Dermis microvascular lymphatic vessel endothelial cell (primary cell): ENCODE data around the gene FAM3A. TPM values are rescaled to one million over a fixed set of nuclear protein-coding genes. Genes with fewer than 3 reads are reported as not detected.
A peak's percentile ranks its signal among the peaks of the same experiment; 100 is the strongest.

Experiments
- DNase-seq, 2 donors: peaks; one replicate each; pipeline versions ENCODE4 v3.0.0 to v3.0.0-alpha.2; 2010; ENCODE audit warnings: low read depth in 2 of 2
- total RNA-seq: library from RNA; depleted of rRNA; stranded (reverse); fragments of >200 nt; gene quantifications from 2 replicates; pipeline ENCODE4 v1.2.1, GENCODE V29; 2014

The FAM3A gene
- total RNA-seq, 1 donor from 2014 or later = 13.7 TPM

GRCh38 chrX:154481911-154482601 lies 34.0 kb downstream of the FAM3A start:
- no peak for DNase-seq

- no peak for DNase-seq
These were observed 34.8 kb downstream of the FAM3A start for GRCh38 chrX:154481195-154481594.

DNA sequence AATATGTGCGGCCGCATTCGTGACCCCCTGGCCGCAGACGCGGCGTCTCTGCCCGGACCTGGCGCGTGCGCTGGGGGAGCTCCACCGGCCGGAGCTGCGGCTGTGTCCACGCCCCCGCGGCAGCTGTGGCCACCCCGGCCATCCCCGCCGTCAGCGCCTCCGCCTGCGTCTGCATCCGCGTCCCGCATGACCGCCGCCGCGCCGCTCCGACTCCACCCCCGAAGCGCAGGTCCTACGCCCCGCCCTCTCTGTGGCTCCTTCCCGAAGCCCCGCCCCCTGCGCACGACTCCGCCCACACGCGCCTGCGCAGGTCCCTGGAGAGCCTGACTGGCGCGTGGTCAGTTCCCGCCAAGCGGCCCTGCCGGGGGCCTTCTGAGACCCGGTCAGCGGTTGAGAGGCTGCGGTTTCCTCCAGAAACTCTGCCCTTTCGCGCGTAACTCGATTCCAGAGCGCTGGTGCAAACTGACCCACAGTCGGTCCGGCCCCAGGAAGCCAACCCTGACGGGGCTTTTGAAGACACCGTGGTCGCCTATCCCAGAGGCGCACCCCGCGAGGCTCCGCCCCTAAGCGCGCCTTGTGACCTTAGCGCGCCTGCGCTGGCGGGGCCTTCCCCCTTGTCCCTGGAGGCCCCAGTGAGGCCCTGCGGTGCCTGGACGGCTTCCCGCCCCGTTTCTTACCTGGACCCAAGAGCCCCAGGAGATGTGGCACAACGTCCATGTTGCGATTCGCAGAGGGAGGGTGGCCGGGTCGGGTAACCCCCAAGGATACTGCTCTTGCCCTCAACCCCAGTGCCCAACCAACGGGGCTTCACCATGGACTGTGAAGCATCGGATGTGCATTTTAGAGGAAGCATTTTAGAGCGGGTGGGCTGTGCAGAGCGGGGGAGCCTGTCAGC lies 37.1 kb downstream of the FAM3A start, which contains the start of gene LAGE3:
Gene LAGE3, minus strand, starts transcription at position 554 of the 895 bp plus-strand sequence. Its CDS starts 366 bp downstream, at position 188.
- DNase-seq = peak; percentile 76 to 90

DNA sequence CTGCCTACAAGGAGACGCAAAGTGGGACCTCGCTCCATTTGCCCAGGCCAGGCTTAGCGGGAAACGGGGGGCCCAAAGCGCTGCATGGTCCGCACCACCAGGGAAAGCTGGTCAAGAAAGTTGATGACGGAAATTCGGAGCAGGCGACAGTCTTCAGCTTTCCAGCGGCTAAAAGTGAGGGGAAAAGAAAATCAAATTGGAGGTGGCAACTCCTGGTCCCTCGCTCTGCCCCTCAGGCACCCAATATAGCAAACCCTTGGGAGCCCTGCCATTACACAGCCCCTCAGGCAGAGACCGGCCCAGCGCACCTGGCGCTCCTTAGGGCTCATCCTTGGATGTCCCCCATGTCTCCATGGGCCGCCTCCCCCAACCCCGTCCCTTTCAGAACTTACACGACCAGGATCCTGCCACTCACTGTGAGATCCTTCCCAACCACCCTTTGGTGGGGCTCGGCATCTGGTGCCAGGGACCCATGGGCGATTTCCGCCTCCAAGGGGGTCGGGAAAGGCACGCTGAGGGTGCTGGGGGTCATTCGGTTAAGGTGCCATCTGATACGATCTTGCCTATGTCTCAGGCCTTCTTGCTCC lies 38.0 kb downstream of the FAM3A start:
- DNase-seq = no peak

- DNase-seq = no peak
These were observed 39.2 kb downstream of the FAM3A start for GRCh38 chrX:154476821-154477220.

GRCh38 chrX:154473683-154474082 lies 42.3 kb downstream of the FAM3A start:
- no peak for DNase-seq

GRCh38 chrX:154472685-154473632 lies 43.1 kb downstream of the FAM3A start:
- DNase-seq = no peak

DNA sequence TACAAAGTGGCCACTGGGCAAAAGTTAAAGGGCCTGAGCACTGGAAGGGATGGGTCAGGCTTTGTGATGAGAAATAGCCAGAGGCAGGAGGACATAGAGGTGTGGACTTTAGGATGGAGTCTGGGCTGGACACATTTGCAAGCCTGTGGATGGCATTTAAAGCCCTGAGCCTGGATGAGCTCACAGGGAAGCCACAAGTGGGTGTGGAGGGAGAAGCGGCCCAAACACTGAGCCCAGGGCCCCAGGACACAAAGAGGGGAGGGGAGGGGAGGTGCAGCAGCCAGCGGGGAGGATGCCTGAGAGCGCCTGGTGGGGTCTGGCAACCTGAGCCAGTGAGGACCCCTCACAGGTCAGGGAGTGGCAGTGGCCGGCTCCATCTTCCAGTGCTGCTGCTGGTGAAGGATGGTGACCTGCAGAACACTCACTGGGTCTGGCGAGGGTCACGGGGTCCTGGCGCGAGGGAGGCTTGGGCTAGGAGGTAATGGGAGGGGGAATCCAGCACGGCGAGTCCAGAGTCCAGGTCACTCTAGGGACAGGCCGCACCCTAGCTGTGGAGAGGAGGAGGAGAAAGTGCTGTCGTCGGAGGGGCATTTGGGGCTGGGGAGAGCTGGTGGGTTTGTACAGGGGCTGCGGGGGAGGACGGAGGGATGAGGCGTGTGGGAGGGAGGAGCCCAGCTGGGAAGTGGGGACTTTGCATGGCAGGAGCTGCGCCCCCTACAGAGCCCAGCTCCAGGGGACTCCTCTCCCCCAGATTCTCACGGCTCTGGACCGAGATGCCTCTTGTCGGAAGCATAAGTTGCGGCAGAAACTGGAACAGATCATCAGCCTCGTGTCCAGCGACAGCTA lies 44.0 kb downstream of the FAM3A start:
- DNase-seq = no peak

DNA sequence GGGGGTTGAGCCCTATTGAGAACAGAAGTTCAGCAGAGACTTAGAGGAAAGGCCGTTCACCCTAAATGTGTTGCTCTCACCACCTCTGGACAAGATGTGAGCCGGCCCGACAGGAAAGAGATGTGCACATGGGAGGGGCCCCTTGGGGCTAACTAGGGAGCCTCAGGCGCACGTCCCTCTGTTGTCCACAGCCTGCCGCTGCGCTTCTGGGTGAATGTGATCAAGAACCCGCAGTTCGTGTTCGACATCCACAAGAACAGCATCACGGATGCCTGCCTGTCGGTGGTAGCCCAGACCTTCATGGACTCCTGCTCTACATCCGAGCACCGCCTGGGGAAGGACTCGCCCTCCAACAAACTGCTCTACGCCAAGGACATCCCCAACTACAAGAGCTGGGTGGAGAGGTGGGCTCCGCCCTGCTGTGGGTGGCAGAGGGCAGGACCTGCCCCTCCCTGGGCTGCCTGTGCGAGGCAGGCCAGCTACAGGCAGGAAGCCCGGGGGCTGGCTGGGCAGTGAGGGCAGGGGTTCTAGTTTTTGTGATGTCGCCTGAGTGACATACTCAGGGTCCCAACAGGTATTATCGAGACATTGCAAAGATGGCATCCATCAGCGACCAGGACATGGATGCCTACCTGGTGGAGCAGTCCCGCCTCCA lies 45.0 kb downstream of the FAM3A start:
- DNase-seq = no peak

DNA sequence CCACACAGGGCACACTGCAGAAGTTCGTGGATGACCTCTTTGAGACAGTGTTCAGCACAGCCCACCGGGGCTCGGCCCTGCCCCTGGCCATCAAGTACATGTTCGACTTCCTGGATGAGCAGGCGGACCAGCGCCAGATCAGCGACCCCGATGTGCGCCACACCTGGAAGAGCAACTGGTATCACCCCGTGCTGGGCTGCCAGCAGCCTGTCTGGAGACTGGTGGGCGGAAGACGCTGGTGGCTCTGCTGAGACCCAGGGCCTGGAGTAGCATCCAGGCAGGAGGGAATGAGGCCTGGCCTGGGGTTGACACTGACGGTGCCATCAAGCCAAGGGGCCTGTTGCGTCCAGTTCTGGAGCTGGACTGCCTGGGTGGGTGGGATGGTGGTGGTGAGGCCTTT lies 45.6 kb downstream of the FAM3A start:
- DNase-seq = no peak

DNA sequence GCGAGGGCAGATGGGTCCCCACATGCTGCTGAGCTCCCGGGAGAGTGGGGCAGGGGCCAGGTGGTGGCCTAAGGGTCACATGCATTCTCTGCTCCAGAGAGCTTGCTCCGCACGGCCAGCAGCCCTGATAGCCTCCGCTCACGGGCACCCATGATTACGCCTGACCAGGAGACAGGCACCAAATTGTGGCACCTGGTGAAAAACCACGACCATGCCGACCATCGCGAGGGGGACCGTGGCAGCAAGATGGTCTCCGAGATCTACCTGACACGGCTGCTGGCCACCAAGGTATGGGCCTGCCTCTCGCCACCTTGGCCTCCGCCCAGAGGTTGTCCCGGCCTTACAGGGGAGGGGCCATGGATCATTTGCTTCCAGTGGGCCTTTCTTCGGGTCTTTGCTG lies 46.2 kb downstream of the FAM3A start:
- DNase-seq = no peak

- no peak for DNase-seq
These were observed 46.9 kb downstream of the FAM3A start for GRCh38 chrX:154469114-154469513.

GRCh38 chrX:154468217-154468616 lies 47.8 kb downstream of the FAM3A start:
- DNase-seq = no peak

DNA sequence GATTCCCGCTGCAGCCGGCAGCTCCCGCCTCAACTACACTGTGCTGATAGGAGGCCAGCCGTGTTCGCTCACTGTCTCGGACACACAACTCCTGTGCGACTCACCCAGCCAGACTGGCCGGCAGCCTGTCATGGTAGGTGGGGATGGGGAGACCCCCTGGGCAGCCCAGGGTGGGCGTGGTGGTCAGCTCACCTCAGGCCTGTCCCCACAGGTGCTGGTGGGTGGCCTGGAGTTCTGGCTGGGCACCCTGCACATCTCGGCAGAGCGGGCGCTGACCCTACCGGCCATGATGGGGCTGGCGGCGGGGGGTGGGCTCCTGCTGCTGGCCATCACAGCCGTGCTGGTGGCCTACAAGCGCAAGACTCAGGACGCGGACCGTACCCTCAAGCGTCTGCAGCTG lies 48.5 kb downstream of the FAM3A start:
- no peak for DNase-seq

DNA sequence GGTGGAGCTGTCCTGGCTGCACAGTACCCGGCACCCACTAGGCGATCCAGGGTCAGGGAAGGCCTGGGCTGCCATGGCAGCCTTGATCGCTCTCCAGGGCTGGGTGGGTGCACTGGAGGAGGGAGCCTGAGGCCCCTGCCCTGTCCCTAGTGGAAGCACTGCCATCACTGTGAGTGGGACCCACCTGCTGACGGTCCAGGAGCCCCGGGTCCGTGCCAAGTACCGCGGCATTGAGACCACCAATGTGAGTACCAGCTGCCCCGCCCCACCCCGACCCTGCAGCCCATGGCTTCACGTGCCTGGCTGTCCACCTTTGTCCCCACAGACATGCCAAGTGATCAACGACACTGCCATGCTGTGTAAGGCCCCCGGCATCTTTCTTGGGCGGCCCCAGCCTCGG lies 49.1 kb downstream of the FAM3A start:
- no peak for DNase-seq

GRCh38 chrX:154466036-154466435 lies 50.0 kb downstream of the FAM3A start:
- no peak for DNase-seq

DNA sequence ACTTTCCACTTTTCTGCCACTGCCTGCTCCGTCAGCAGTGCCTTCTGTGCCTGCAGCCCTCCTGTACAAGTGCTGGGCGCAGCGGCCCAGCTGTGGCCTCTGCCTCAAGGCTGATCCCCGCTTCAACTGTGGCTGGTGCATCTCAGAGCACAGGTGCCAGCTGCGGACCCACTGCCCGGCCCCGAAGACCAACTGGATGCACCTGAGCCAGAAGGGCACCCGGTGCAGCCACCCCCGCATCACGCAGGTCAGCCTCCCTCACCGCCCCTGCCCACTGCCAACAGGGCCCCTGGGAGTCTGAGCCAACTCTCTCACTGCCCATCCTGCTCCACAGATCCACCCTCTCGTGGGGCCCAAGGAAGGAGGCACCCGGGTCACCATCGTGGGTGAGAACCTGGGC lies 50.4 kb downstream of the FAM3A start:
- no peak for DNase-seq

DNA sequence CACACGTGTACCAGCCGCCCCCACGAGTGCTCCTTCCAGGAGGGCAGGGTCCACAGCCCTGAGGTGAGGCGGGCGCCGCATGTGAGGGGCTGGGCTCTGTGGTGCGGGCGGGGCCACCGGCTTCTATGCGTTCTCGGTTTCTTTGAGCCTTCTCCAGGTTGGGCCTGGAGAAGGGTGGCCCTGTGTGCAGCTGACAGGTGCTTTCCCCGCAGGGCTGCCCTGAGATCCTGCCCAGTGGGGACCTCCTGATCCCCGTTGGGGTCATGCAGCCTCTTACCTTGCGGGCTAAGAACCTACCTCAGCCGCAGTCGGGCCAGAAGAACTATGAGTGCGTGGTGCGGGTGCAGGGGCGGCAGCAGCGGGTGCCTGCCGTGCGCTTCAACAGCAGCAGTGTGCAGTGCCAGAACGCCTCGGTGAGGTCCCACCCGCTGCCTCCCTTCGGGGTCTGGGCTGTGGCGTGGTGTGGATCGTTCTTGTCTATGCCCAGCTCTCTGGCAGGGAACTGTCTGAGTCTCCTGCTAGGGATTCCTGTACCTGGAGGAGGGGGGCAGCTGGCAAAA lies 51.1 kb downstream of the FAM3A start:
- DNase-seq = no peak

GRCh38 chrX:154463611-154464220 lies 52.3 kb downstream of the FAM3A start:
- DNase-seq = no peak
